Measurements from ENCODE around the gene DEXI. TPM values are rescaled to one million over a fixed set of nuclear protein-coding genes. Genes with fewer than 3 reads are reported as not detected.

The DEXI gene
- total and polyA plus RNA-seq, 4 donors = 41.4 to 60.1 (median 44.4) TPM

GRCh38 chr16:10965440-10966061, 23.3 kb upstream of the DEXI start:
- intact Hi-C loops (cut with DNase I) = loop anchor here in 1 of 2 donors (5.0 kb wide), 1 partner anchor 432 kb away; no protein-coding TSS in a partner anchor

DNA sequence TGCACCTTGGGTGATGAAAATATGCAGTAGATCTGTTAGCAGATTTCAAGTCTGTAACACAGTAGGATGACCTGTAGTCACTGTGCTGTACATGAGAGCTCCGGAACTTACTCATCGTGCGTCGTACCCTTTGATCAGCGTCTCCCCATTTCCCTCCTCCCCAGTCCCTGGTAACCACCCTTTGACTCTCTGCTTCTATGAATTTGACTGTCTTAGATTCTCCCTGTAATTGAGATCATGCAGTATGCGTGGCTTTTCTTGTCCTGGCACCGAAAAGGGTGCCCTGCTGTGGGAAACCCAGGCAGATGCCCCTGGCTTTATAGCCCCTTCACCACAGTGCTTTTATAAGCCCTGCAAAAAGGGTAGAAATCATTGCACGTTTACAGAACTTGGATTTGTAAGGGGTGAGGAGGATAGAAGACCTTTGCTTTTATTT, 22.6 kb upstream of the DEXI start:
- Histone ChIP-seq H3K27me3 (ENCODE audit: control insufficient read depth in 1 of 2, insufficient read depth in 2 of 2, low read length in 1 of 2) (no peaks in the 10 kb centered on the region), H3K36me3 (ENCODE audit: control insufficient read depth in 1 of 2, insufficient read depth in 2 of 2, low read length in 1 of 2) (no peaks in the 10 kb centered on the region), H3K27ac (ENCODE audit: low read depth in 1 of 2, low read length in 2 of 2) (no peak overlapping the region), H3K9me3 (ENCODE audit: control insufficient read depth, low read length) (no peaks in the 10 kb centered on the region), H3K4me1 (ENCODE audit: control insufficient read depth in 1 of 2, insufficient read depth in 2 of 2, low read length in 2 of 2) (no peaks in the 10 kb centered on the region), H3K4me3 (ENCODE audit: low read length in 2 of 2) (no peak overlapping the region)
- DNase-seq = no peak
- intact Hi-C loops (cut with DNase I) = loop anchor here in 1 of 2 donors (5.0 kb wide), 1 partner anchor 432 kb away; no protein-coding TSS in a partner anchor
- no peak for ATAC-seq (ENCODE audit: low FRiP score)
- WGBS, 2 donors = 92 to 95% methylated on average over 8 of the region's 8 CpGs

More at GRCh38 chr16:10965440-10966061, 23.3 kb upstream of the DEXI start:
- H3K27ac ChIP-seq (ENCODE audit: low read depth in 1 of 2, low read length in 2 of 2) = no peak overlapping the region
- H3K36me3 ChIP-seq (ENCODE audit: control insufficient read depth in 1 of 2, insufficient read depth in 2 of 2, low read length in 1 of 2) = no peaks in the 10 kb centered on the region
- 86 to 91% methylated on average over 6 of the region's 6 CpGs for WGBS, 2 donors
- H3K9me3 ChIP-seq (ENCODE audit: control insufficient read depth, low read length) = no peaks in the 10 kb centered on the region
- no peaks in the 10 kb centered on the region for H3K27me3 ChIP-seq (ENCODE audit: control insufficient read depth in 1 of 2, insufficient read depth in 2 of 2, low read length in 1 of 2)
- H3K4me1 ChIP-seq (ENCODE audit: control insufficient read depth in 1 of 2, insufficient read depth in 2 of 2, low read length in 2 of 2) = no peaks in the 10 kb centered on the region
- DNase-seq = no peak
- ATAC-seq (ENCODE audit: low FRiP score) = no peak
- H3K4me3 ChIP-seq (ENCODE audit: low read length in 2 of 2) = no peak overlapping the region

GRCh38 chr16:10964039-10964890, 22.0 kb upstream of the DEXI start:
- ATAC-seq (ENCODE audit: low FRiP score) = peak; percentile 92
- no peaks in the 10 kb centered on the region for H3K9me3 ChIP-seq (ENCODE audit: control insufficient read depth, low read length)
- no peak overlapping the region for H3K4me3 ChIP-seq (ENCODE audit: low read length in 2 of 2)
- H3K27ac ChIP-seq (ENCODE audit: low read depth in 1 of 2, low read length in 2 of 2) = no peak overlapping the region
- H3K4me1 ChIP-seq (ENCODE audit: control insufficient read depth in 1 of 2, insufficient read depth in 2 of 2, low read length in 2 of 2) = no peaks in the 10 kb centered on the region
- H3K36me3 ChIP-seq (ENCODE audit: control insufficient read depth in 1 of 2, insufficient read depth in 2 of 2, low read length in 1 of 2) = no peaks in the 10 kb centered on the region
- intact Hi-C loops (cut with DNase I) = no loop called here
- no peaks in the 10 kb centered on the region for H3K27me3 ChIP-seq (ENCODE audit: control insufficient read depth in 1 of 2, insufficient read depth in 2 of 2, low read length in 1 of 2)
- WGBS, 2 donors = 23 to 24% methylated on average over 20 of the region's 20 CpGs
- peak; percentile 89 to 96 for DNase-seq

- ATAC-seq (ENCODE audit: low FRiP score) = no peak
- Histone ChIP-seq H3K4me3 (ENCODE audit: low read length in 2 of 2) (no peak overlapping the region), H3K4me1 (ENCODE audit: control insufficient read depth in 1 of 2, insufficient read depth in 2 of 2, low read length in 2 of 2) (no peaks in the 10 kb centered on the region), H3K36me3 (ENCODE audit: control insufficient read depth in 1 of 2, insufficient read depth in 2 of 2, low read length in 1 of 2) (no peaks in the 10 kb centered on the region), H3K9me3 (ENCODE audit: control insufficient read depth, low read length) (no peaks in the 10 kb centered on the region), H3K27me3 (ENCODE audit: control insufficient read depth in 1 of 2, insufficient read depth in 2 of 2, low read length in 1 of 2) (no peaks in the 10 kb centered on the region), H3K27ac (ENCODE audit: low read depth in 1 of 2, low read length in 2 of 2) (peak overlapping the region; percentile 69 to 77)
- WGBS, 2 donors = 14 to 21% methylated on average over 7 of the region's 7 CpGs
- intact Hi-C loops (cut with DNase I) = no loop called here
- DNase-seq = peak; percentile 73 to 90
These were observed 19.0 kb upstream of the DEXI start for GRCh38 chr16:10961231-10961630.

- Histone ChIP-seq H3K27me3 (ENCODE audit: control insufficient read depth in 1 of 2, insufficient read depth in 2 of 2, low read length in 1 of 2) (no peaks in the 10 kb centered on the region), H3K4me1 (ENCODE audit: control insufficient read depth in 1 of 2, insufficient read depth in 2 of 2, low read length in 2 of 2) (no peaks in the 10 kb centered on the region), H3K36me3 (ENCODE audit: control insufficient read depth in 1 of 2, insufficient read depth in 2 of 2, low read length in 1 of 2) (no peaks in the 10 kb centered on the region), H3K4me3 (ENCODE audit: low read length in 2 of 2) (no peak overlapping the region), H3K27ac (ENCODE audit: low read depth in 1 of 2, low read length in 2 of 2) (no peak overlapping the region), H3K9me3 (ENCODE audit: control insufficient read depth, low read length) (no peaks in the 10 kb centered on the region)
- intact Hi-C loops (cut with DNase I) = no loop called here
- DNase-seq (no peak), ATAC-seq (ENCODE audit: low FRiP score) (no peak)
- WGBS, 2 donors = 91 to 92% methylated on average over 5 of the region's 5 CpGs
These were observed 16.9 kb upstream of the DEXI start for GRCh38 chr16:10959161-10959560.

DNA sequence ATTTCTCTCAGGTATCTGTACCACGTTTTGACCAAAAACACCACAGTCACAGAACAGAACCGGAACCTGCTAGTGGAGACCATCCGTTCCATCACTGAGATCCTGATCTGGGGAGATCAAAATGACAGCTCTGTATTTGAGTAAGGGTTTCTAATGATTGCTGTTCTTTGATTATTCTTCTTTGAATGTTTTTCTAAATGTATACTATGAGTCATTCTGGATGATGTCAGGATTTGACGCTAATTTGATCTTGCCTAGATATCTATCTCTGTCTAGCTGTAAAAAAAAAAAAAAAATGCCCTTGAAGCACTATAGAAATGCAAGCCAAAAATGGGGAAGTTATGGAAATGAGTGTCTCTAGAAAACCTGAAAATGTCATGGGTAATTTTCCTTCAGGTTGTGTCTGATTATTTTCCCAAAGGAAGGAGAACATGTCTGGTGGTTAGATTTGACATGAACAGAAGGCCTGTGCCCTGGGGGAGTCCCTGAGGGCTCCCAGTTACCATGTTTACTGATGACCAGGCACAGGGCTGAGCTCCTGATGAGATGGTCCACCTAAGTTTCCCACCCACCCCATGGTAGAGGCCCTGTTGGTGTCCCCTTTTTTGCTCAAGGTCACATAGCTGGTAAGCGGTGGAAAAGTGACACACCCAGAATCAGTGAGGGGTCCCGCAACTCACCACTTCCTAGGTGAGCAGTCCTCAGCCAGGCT, 15.7 kb upstream of the DEXI start:
- DNase-seq (no peak), ATAC-seq (ENCODE audit: low FRiP score) (no peak)
- 82 to 84% methylated on average over 6 of the region's 6 CpGs for WGBS, 2 donors
- Histone ChIP-seq H3K27ac (ENCODE audit: low read depth in 1 of 2, low read length in 2 of 2) (no peak overlapping the region), H3K27me3 (ENCODE audit: control insufficient read depth in 1 of 2, insufficient read depth in 2 of 2, low read length in 1 of 2) (no peaks in the 10 kb centered on the region), H3K9me3 (ENCODE audit: control insufficient read depth, low read length) (no peaks in the 10 kb centered on the region), H3K4me3 (ENCODE audit: low read length in 2 of 2) (no peak overlapping the region), H3K4me1 (ENCODE audit: control insufficient read depth in 1 of 2, insufficient read depth in 2 of 2, low read length in 2 of 2) (no peaks in the 10 kb centered on the region), H3K36me3 (ENCODE audit: control insufficient read depth in 1 of 2, insufficient read depth in 2 of 2, low read length in 1 of 2) (no peaks in the 10 kb centered on the region)
- intact Hi-C loops (cut with DNase I) = no loop called here

DNA sequence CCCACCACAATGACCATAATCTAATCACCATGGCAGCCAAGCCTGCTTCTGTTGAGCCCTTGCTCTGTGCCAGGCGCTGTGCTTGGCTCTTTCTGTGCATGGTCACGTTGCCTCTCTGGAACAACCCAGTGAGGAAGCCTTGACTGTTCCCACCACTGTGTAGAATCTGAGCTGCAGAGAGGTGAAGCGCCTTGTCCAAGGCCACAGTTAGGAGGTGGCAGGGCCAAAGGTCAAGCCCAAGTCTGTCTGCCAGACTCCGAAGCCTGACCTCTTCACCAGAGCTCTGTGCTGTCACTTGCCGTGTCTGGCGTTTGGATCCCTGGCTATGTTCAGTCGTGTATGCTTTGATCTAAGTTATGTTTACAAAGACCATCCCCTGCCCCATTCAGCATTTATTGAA, 12.6 kb upstream of the DEXI start:
- ATAC-seq (ENCODE audit: low FRiP score) (no peak), DNase-seq (no peak)
- H3K4me1 ChIP-seq (ENCODE audit: control insufficient read depth in 1 of 2, insufficient read depth in 2 of 2, low read length in 2 of 2) = no peaks in the 10 kb centered on the region
- H3K27me3 ChIP-seq (ENCODE audit: control insufficient read depth in 1 of 2, insufficient read depth in 2 of 2, low read length in 1 of 2) = no peaks in the 10 kb centered on the region
- 86 to 89% methylated on average over 7 of the region's 7 CpGs for WGBS, 2 donors
- H3K9me3 ChIP-seq (ENCODE audit: control insufficient read depth, low read length) = no peaks in the 10 kb centered on the region
- no peaks in the 10 kb centered on the region for H3K36me3 ChIP-seq (ENCODE audit: control insufficient read depth in 1 of 2, insufficient read depth in 2 of 2, low read length in 1 of 2)
- H3K27ac ChIP-seq (ENCODE audit: low read depth in 1 of 2, low read length in 2 of 2) = no peak overlapping the region
- intact Hi-C loops (cut with DNase I) = no loop called here
- H3K4me3 ChIP-seq (ENCODE audit: low read length in 2 of 2) = no peak overlapping the region

DNA sequence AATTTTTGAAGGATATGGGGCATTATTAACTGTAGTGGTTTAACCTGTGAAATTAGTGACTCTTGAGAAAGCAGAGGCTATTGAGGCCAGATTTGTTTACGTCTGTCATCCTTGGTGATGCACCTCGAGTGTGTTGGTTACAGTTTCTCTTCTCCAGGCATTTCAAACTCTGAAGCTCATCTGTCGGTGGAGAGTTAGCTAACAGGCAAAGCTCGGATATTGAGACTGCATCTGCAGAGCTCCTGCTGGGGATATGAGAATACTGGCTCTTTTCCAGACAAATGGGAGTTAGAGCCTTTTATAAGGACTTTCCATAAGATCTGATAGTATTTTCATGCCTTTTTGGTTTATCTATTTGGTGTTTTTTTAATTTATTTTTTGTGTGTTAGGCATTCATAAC, 8.8 kb upstream of the DEXI start:
- Histone ChIP-seq H3K36me3 (ENCODE audit: control insufficient read depth in 1 of 2, insufficient read depth in 2 of 2, low read length in 1 of 2) (no peaks in the 10 kb centered on the region), H3K27me3 (ENCODE audit: control insufficient read depth in 1 of 2, insufficient read depth in 2 of 2, low read length in 1 of 2) (no peaks in the 10 kb centered on the region), H3K27ac (ENCODE audit: low read depth in 1 of 2, low read length in 2 of 2) (no peak overlapping the region), H3K4me1 (ENCODE audit: control insufficient read depth in 1 of 2, insufficient read depth in 2 of 2, low read length in 2 of 2) (no peaks in the 10 kb centered on the region), H3K9me3 (ENCODE audit: control insufficient read depth, low read length) (no peaks in the 10 kb centered on the region), H3K4me3 (ENCODE audit: low read length in 2 of 2) (no peak overlapping the region)
- DNase-seq (no peak), ATAC-seq (ENCODE audit: low FRiP score) (no peak)
- 81 to 82% methylated on average over 4 of the region's 4 CpGs for WGBS, 2 donors
- intact Hi-C loops (cut with DNase I) = no loop called here
